HK-2 (cell line): ENCODE data around the gene RAI14.

ENCODE experiments used
- DNase-seq: peaks from one replicate; pipeline ENCODE4 v3.0.0-alpha.2; 2018; ENCODE audit not compliant: unreplicated experiment

The RAI14 gene

DNA sequence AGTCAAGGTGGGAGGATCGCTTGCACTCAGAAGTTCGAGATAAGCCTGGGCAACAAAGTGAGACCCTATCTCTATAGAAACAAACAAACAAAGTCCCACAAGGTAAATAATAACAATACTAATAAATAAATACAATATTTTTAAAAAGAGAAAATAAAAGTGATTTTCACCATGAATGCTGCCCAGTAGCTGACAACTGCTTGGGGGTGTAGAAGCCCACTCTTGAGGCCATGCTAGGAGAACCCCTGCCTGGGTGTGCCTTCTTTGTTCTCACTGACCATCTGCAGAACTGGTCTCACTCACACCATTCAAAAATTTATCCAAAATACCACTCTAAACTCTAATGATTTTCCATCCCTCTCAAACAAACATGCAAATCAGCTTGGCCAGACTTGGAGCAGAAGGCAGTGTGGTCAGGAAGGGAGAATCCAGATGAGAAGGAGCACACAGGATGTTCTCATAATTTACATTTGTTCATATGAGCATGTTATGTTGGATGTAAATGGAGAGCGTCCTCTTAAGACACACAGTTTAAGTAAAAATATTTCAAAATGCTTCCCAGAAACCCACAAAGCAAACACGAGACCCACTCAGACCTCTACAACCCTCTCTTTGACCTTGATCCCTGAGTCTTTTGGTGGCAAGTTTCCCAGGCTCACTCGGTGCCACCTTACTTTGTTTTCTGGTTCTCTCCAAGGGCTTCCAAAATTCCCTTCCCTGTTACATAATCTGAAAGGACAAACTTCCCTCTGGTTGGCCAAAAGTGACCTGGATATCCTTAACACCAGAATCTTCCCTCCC lies 7.9 kb upstream of the RAI14 start:
- DNase-seq = no peak

DNA sequence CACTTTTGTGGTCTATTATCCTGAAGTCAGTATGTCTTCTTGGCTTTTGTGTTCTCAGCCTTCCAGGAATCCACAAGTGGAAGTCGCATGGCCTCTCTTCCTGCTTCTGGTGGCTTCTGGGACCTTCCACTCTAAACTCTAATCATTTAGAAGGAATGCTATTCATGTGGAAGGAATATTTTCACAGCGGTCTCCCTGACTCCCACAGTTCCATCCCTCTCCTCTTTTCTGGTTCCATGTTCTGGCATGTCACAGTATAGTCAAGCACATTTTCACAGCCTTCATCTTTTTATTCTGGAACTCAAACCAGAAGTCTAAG lies 7.3 kb upstream of the RAI14 start:
- DNase-seq = no peak

DNA sequence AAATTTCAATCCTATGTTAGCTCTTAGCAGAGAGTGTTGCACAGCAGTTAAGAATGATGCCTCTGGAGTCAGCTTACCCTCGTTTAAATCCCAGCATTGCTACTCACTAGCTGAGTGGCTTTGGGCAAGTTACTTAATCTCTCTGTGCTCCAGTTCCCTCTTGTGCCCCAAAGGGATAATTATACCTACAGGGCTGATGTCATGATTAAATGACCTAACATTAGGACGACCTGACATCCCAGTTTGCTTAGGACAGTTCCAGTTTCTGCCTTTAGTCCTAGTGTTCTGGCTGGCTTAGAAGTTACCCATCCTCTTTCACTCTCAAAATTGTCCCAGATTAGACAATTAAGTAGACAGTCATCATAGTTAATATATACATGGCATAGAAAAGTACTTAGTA lies 4.3 kb upstream of the RAI14 start:
- no peak for DNase-seq

DNA sequence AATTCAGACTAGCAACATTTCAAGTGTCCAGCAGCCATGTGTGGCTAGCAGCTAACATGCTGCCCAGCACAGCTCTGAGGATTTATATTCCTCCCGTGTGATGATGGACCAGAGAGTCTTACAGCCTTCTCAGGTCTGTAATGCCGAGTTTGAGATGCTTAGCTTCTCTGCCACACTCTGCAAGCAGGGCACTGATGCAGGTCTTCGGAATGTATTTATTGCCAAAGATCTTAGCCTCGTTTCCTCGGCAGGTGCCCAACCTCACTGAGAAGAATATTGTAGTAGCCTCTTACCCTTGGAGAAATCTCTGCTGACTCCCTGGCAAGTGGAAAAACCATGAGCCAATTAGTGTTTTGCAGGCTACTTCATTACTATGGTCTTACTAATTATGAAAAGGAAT lies 3.7 kb upstream of the RAI14 start:
- DNase-seq = no peak

DNA sequence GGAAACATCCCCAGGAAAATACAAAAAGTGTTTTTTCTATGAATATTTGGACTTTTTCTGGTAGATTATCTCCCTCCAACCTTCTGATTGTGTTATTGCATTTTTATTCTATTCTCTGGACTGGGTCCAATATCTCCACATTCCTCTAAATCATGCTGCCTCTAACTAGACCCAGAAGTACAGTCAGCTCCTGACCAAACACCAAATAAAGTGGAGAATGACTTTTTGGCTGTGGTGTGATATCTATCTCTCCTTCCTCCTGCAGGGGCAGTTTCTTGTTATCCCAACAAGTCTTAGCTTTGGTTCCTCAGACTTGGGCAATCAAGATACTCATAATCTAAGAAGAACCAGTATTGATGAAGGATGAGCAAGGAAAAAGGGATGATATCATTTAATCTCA lies 3.2 kb upstream of the RAI14 start:
- DNase-seq = no peak

DNA sequence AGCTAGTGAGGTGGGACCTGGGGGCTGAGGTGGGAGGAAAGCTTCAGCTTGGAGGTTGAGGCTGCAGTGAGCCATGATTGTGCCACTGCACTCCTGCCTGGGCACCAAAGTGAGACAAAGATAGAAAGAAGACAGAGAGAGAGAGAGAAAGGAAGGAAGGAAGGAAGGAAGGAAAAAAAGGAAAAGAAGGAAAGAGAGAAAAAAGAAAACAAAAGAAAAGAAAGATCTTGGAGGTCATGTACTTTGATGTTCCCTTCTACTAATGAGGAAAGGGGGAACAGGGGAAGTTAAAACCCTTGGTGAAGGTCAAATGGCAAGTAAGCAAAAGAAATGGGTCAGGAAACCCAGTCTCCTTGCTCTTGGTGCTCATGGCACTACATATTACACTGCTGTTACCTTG lies 2.4 kb upstream of the RAI14 start:
- no peak for DNase-seq

- DNase-seq = peak; percentile 46
These were observed 655 bp upstream of the RAI14 start for GRCh38 chr5:34655354-34655991.

DNA sequence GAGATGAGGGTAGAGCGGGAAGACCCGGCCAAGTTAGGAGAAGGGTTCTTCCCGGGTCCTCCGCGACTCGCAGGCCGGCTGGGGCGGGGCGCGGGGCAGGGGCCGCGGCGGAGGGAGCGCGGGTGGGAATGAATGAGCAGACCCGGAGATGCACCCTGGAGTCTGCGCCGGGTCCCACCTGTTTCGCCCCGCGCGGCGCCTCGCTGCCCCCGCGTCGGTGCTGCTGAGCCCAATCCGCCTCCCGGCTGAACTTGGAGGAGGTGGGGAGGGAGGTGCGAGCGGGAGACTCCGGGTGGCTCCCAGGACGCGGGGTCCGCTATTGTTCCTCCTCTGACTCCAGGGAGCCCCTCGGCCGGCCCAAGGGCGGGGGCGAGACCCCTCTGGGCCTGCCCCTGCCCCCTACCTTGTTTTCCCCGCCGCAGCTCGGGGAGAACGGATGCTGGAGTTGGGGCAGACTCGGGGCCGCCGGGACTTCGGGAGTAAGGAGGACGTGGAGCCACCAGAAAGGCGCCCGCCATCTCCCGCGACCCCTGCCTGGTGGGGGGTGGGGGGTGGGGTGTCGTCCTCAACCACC lies 659 bp downstream of the RAI14 start:
- peak; percentile 38 for DNase-seq

DNA sequence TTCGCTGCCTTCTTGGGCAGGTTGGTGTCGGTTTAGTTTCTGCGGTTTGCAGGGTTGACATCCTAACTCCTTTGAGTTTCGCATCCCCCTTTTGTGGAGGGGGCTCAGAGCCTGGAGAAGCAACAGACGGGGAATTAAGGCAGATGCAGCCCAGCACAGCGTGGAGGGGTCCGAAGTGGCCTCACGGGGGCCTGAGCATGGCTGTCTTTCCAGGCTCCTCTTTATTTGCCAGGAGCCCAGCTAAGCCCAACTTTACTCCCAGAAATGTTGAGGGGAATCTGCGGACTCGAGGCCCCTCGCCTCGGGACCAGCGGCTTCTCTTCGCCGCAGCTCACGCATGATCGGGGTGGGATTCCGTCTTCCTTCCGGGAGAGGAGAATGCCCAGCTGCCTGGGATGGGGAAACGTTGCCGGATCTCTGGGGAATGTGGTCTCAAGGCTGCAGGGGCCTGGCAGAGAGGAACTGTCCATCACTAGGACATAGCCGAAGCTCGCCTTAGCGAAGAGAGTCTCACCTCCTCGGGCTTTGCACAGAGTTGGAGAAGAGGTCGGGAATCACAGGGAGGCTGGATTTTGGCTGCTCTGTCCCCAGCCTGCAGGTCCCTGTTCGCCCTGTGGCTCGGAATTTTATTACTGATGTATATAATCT lies 1.3 kb downstream of the RAI14 start:
- DNase-seq = peak; percentile 52

DNA sequence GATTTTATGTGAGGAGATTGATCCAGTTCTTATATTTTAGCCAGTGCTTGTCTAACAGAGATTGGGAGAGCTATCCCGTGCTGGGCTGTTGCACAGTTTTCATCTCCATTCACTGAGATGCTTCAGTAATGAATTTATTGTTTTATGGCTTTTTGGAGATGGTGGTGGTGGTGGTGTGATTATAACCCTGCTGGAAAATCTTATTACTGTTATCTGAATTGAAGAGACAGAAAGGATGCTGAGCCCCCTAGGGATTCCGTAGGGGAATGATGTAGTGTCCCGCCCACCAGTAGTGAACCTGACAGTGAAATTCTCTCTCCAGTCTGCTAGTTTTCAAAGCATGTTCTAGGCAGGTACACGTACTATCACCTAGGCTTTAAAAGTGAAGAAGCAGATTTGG lies 1.9 kb downstream of the RAI14 start:
- DNase-seq = no peak

DNA sequence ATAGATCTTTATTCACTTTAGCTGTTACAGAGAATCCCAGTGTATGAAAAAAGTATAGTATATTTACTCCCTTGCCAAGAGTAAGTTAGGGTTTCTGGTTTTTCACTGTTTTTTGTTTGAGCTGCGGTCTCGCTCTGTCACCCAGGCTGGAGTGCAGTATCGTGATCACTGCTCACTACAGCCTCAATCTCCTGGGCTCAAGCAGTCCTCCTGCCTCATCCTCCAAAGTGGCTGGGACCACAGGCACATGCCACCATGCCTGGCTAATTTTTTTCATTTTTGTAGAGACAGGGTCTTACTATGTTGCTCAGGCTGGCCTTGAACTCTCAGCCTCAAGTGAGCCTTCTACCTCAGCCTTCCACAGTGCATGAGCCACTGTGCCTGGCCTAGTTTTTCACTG lies 3.0 kb downstream of the RAI14 start:
- DNase-seq = no peak

GRCh38 chr5:34660444-34660843 lies 4.3 kb downstream of the RAI14 start:
- peak; percentile 54 for DNase-seq

- DNase-seq = no peak
These were observed 7.8 kb downstream of the RAI14 start for GRCh38 chr5:34663771-34664496.

GRCh38 chr5:34666392-34667080 lies 10.4 kb downstream of the RAI14 start:
- no peak for DNase-seq

GRCh38 chr5:34667705-34668104 lies 11.6 kb downstream of the RAI14 start:
- no peak for DNase-seq

GRCh38 chr5:34669931-34670516 lies 13.9 kb downstream of the RAI14 start:
- no peak for DNase-seq

DNA sequence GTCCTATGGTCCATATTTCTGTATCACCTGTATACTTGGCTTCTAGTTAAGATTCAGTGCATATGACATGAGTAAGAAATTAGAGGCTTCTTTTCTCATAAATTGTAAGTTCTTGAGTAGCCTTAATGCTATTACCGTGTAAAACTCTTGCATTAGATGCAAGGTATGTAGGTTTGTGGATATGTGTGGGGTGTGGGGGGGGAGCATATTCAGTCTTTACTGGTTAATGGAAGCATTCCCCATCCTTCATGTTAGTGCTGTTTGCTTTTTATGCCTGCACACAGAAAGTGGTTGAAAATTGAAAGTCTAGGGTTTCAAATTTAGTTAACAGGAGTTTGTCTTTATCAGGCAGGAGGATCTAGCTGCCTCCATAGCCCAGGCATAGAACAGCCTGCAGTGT lies 16.1 kb downstream of the RAI14 start:
- no peak for DNase-seq

DNA sequence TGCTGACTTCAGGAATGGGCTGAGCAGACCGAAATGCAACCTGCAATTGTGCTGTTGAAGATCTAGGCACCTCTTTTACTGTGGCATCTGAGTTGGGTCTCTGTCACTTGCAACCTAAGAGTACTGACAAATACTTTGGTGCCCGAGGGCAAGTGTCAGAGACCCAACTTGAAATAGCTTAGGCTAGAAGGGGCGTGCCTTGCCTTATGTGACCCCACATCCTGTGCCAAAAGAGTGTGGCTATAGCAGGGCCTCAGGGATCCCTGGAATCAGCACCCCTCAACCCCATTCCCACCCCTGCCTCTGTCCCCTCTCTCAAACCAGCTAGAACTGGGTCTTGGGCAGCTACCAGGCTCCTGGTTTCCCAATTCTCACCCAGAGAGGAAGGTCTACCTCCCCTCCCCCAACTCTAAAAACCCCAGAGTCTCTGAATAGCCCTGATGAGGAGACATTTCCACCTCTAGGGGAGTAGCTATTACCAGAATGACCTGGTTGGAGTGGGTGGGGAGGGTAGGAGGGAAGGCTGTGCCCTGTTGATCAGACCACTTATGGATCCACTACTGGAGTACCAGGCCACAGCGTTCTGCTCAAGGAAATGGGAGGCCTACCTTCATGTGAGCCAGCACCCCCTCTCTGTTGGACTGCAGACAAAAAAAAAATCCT lies 17.5 kb downstream of the RAI14 start:
- DNase-seq = no peak

GRCh38 chr5:34674187-34674586 lies 18.1 kb downstream of the RAI14 start:
- no peak for DNase-seq

GRCh38 chr5:34675857-34676256 lies 19.7 kb downstream of the RAI14 start:
- no peak for DNase-seq

- DNase-seq = no peak
These were observed 20.3 kb downstream of the RAI14 start for GRCh38 chr5:34676416-34676815.
